Mammary epithelial cell (primary cell): ENCODE data around the gene SMPDL3B.
"Not testable (repeated sequence)": the region's sequence is repeated elsewhere in the genome, so short reads cannot be mapped to it uniquely, and the experiment has no call there.

Source experiments
- CTCF ChIP-seq, 2 donors: IDR thresholded peaks in 1 of 2; conservative IDR thresholded peaks in 1 of 2; 2 replicates each; pipeline ENCODE4 v1.5.1; 2011 to 2012; ENCODE audit warnings: inconsistent platforms in 2 of 2, low read length in 2 of 2, mild to moderate bottlenecking in 2 of 2, control low read depth in 1 of 2, low read depth in 1 of 2; ENCODE audit not compliant: insufficient read depth in 1 of 2; ENCODE audit errors: extremely low read depth in 1 of 2
- EZH2 ChIP-seq: IDR thresholded peaks from 2 replicates; pipeline ENCODE4 v1.6.1; 2012; ENCODE audit warnings: low read length, inconsistent platforms, borderline replicate concordance

GRCh38 chr1:27994526-27994925 lies 59.7 kb downstream of the SMPDL3B start:
- not testable (repeated sequence) for TF ChIP-seq CTCF (conservative IDR thresholded peaks at IDR 0.05 in 1 of 2, IDR thresholded peaks at IDR 0.05 in 1 of 2; ENCODE audit: extremely low read depth in 1 of 2, insufficient read depth in 1 of 2, low read depth in 1 of 2, low read length in 2 of 2); EZH2
